Left kidney (tissue), 2 donors: ENCODE results near the gene TBPL2. TPM values are rescaled to one million over a fixed set of nuclear protein-coding genes. Genes with fewer than 3 reads are reported as not detected.
A peak's percentile ranks its signal among the peaks of the same experiment; 100 is the strongest.
"Not testable (repeated sequence)": the region's sequence is repeated elsewhere in the genome, so short reads cannot be mapped to it uniquely, and the experiment has no call there.

ENCODE experiments used
- DNase-seq: peaks from one replicate; pipeline ENCODE4 v3.0.0-alpha.2; 2013
- polyA plus RNA-seq: library from polyadenylated mRNA; unstranded; fragments of 120-200 nt; gene quantifications from one replicate; pipeline ENCODE4 v1.2.1, GENCODE V29; 2013; ENCODE audit not compliant: insufficient read length

The TBPL2 gene
- polyA plus RNA-seq, 1 donor: 0.08 TPM

DNA sequence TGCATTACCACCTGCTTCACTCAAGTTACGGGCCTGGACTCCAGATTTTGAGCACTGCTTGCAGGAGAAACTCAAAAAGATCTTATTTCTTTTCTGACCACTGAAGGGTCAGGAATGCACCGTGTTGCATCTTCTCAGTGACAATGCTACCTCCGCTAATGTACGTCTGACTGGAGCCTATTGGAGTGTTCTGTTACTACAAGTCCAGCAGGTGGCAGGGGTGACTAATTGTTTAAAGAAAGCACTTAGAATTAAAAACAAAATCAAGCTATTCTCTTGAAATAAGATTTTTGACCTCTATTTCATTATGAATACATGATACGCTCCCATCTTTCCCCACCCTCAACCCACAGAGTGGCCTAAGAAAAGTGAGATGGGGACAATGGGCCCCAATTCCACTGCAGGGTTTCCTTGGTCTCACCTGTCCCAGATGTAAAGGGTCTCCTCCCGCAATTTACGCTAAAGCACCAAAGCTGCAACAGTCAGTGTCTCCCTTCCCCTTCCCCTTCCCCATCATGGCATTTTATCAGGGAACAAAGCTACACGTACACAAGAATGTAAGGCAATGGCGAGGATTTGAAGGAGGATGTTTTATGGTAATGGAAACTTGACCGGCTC, 2.2 kb downstream of the TBPL2 start:
- peak; percentile 44 for DNase-seq

DNA sequence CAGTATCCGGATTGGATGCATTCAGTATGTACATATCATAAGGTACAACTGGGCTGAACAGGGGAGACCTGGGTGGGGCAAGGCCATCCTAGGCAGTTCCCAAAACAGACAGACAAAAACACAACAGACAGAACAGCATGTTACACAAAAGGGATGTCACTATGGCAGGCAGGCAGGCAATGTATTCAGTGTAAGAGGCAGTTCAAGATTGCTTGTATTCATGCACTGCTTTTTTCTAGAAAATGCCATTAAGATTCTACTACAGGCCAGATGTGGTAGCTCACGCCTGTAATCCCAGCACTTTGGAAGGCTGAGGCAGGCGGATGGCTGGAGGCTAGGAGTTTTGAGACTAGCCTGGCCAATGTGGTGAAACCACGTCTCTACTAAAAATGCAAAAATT, 3.5 kb downstream of the TBPL2 start:
- no peak for DNase-seq

DNA sequence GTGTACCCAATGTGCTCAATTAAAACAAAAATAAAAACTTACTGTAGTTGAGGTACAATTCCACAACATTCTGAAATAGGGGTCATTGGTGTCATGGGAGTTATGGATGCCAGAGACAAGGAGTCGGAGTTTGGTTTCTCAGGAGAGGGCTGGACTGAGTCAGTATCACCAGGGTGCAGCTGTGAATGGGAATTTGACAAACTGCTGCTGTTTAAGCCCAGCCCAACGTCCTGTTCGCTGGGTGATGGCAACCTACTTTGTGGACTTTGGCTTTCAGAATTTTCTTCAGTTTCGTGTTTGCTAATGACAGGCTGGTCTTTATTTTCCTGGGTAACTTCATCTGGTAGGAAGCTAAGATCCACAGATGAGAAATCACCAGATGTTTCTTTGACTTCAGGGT, 3.9 kb downstream of the TBPL2 start:
- no peak for DNase-seq

DNA sequence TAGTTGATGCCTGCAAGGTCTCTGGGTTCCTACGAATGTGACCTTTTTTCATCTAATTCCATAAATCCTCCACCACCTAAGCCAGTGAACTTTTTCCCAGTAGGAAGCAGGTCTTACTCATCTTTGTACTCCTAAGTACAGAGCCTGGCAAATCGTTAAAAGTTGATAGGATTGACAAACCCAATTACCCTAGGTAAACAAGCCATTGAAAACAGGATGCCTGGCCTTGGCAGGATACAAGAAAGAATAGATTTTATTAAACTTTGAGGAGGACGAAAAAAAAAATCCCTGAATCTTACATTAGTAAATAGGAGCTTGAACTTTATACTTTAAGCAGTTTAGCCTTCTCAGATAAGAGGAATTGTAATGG, 5.6 kb downstream of the TBPL2 start:
- no peak for DNase-seq

DNA sequence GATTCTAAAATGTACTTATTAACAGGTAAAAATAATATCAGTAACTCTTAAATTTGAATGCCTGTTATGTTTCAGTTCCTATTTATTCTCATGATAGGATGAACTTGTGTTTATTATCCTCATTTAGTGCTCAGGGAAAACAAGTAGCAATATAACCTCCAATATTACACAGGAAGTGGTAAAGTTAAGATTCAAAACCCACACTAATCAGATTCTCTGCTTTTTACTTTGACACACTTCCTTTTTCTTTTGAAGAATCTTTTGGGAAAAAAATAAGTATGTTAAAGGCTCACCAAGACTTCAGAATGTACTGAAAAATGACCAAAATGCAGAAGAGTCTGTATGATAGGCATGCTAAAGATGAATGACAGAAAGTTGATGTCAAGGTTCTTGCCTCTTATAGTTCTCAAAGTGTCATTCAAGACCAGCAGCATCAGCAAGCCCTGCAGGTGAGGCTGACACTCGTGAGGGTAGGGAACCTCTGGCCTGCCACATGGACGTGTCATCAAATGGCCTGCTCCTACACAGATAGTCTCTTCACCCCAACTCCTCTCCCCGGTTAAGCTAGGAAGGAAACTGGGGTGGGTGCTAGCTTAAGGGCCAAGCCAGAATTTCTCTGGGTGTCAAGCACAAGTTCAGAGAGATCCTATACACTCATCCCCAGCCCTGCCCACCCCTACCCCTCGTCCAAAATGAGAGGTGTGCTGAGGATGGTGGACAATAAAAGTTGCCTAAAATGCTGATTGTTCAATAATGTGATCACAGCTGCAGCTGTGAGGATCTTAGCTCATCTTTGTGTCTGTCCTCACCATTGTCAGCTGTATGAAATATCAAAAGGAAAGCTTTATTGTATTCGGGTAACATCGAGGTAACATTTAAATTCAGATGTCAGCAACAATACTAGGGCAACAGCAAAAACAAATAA, 6.3 kb downstream of the TBPL2 start:
- DNase-seq: no peak

DNA sequence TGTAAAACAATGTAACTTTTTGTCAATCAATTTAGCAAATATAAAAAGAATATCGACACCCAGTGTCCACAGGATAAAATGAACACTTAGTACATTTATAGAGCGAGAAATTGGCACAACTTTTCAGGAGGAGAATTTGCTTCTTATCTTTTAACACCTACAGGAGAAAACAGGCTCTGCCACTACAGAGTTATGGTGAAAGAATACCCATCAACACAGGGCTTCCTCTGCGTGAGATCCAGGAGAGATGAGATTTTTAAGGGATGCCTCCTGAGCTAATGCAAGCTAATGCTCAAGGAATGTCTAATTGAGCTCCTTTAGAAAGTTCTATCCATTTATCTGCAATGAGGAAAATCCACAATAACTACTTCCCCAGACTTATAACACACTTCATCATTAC, 7.8 kb downstream of the TBPL2 start:
- no peak for DNase-seq

DNA sequence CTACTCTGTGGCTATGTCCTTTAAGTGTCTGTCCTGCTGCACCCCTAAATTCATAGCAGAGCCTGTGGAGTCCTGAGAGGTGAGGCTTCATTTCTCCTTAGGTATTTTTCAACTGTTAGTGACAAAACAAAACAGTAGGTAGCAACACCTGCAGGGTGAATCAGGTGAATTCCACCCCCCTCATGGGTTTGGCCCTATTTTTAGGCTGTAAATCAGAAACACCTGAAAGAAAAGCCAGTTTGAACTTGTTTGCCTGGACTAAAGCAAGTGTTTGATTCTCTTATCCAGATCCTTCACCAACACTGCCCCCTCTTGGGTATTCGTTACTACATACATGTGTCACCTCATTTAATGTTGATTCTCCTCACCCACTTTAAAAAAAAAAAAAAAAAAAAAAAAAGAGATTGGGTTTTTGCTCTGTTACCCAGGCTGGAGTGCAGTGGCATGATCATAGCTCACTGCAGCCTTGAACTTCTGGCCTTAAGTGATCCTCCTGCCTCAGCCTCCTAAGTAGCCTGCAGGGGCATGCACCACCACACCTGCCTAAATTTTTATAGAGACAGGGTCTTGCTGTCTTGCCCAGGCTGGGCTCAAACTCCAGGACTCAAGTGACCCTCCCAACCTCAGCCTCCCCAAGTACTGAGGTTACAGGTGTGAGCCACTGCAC, 10.3 kb downstream of the TBPL2 start:
- peak; percentile 58 for DNase-seq

DNA sequence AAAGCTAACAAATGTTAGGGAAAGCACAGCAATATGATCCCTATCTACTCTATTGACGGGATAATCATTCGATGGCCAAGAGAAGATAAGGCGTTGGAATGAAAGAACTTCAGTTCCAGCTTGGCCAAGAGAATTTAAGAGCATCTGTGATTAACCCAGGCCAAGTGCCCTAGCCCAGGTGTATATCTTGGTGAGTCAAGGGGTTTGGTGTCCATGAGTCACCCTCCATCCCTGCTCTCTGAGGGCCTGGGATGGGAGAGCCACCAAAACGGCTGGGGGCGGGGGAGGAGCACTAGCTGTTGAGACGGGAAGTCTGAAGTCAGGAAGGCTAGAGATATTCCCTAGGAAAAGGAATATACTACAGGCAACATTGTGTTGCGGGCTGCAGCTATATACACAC, 13.0 kb downstream of the TBPL2 start:
- no peak for DNase-seq

DNA sequence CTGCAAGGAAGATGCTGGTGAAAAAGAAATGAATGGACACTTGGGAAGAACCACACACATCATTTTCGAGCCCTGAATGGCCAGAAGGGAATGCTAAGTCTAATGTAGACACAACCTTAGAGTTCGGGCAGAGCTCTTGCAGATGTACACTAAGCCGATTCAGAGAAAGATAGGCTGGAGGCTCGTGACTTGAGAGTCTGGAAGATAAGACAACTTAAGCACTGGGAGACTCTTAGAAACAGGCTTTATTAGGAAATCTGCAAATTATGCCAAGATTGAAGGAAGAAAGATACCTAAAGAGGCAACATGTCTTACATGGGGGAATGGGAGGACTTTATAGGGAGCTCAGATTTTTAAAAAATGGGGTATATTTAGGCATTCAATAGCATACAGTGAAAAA, 13.5 kb downstream of the TBPL2 start:
- no peak for DNase-seq

DNA sequence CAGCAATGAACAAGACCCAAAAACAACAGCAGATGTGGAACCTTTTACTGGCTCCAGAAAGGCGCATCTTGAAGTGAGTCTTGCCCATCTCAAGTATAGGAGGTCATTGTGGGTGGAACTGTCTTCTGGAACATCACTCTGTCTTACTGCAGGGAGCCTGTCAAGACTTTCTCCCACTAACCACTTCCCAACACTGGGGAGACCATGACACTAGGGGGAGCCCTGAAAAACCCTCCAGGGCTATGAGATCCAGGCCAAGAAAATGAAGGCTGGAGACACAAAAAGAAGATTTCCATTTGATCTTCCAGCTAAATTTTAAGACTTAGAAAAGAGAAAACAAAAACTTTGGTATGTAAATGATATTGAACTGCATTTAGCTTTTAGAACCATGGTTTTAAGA, 15.3 kb downstream of the TBPL2 start:
- DNase-seq: no peak

DNA sequence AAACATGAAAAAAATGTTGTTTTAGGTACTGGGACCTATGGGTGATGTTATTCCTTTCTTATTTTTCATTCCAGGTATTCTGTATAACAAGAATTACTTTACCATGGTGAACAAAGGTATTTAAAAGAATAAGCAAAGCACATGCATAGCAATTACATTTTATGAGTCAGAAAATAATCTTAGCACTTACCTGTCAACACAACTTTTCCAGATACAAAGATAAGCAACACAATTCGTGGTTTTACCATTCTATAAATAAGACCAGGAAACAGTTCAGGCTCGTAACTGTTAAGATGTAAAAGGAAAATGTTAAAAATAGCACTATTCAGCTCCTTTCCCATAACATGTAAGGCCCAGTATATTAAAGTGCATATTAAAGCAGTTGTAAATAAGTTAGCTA, 16.4 kb downstream of the TBPL2 start:
- DNase-seq: no peak

DNA sequence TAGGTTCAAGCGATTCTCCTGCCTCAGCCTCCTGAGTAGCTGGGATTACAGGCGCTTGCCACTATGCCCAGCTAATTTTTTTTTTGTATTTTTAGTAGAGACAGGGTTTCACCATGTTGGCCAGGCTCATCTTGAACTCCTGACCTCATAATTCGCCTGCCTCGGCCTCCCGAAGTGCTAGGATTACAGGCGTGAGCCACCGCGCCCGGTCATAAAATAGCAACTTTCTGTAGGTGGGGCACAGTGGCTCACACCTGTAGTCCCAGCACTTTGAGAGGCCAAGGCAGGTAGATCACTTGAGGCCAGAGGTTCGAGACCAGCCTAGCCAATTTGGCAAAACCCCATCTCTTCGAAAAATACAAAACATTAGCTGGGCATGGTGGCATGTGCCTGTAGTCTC, 18.1 kb downstream of the TBPL2 start:
- DNase-seq: not testable (repeated sequence)

DNA sequence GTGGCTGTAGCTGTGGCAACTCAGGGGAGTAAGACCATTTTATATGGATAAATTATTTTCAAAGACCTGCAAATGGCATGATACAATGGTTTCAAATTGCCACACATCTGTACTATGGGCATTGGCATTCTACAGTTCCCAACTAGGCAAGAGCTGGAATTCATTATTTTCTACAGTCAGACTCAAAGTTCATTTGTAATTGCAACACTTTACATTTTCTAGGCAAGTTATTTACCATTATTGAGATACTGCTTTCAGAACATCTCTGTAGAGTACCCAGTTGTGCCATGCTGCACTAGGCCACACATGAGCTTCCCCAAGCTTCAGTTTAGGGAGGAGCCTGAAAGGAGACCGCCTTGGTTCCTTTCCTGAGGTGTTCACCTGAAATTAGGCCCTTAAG, 20.8 kb downstream of the TBPL2 start:
- DNase-seq: no peak

DNA sequence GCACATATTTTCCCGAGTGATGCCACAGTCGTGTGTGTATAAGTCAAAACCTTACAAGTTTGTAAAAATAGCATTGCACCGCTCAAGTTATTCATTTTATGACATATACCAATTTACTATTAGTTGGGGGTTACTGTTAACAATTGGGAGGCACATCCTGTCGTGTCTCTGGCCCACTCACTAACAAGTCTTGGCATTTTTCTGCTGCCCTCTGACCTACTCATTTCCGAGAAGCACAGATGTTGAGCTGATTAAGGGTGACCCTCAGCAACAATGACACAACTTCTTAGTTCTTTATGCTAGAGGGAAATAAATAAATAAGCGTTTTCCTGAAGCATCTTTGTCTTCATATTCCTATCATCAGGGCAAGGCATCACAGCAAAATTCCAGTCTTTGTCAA, 22.0 kb downstream of the TBPL2 start:
- no peak for DNase-seq

DNA sequence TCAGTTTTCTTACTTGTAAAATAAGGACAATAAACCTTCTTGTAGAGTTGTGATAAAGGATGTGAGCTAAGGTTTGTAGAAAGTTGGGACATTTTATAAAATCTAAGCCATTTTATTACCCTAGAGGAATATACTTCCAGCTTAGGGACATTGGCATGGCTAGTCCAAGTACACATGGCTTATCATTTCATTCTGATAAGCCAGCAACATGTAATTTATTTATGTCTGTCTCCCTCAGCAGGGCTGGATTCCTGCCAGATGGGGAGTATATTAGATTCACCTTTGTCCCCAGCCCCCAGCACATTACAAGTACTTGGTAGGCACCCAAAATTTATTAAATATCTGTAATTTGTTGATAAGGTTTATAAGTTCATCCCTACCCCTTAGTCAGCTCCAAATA, 22.5 kb downstream of the TBPL2 start:
- no peak for DNase-seq

DNA sequence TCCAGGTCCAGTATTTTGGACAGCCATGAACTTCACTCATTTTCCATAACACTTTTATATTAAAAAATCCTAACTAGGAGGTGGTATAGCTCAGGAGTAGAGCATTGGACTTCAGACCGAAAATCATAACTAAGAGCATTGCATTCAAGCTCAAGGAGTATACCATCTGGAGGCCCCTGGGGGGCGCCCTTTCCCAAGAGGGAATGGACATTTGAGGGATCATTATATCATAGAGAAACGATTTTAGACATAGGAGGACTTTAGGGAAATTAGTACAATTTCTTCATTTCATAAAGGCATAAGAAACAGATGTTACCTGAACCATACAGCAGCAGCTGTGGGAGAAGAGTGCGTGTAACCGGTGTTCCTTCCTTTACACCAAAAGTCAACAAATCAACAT, 23.6 kb downstream of the TBPL2 start:
- no peak for DNase-seq

DNA sequence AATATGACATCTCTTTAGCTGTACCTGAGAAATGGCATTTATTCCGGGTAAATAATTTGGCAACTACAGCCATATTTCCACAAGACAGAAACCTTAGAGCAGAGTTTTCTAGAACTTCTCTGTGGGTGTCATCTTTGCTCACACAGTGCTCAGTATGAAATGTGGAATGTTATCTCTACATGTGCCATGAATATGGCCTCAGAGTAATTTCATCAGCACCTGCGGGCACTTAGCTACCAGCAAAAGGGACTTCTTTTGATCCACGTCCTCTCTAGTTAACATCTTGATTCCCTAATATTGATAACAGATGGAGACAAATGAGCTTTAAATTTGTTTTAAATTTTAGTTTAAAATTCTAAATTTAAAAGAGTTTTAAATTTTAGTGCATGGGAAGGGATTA, 25.9 kb downstream of the TBPL2 start:
- no peak for DNase-seq

DNA sequence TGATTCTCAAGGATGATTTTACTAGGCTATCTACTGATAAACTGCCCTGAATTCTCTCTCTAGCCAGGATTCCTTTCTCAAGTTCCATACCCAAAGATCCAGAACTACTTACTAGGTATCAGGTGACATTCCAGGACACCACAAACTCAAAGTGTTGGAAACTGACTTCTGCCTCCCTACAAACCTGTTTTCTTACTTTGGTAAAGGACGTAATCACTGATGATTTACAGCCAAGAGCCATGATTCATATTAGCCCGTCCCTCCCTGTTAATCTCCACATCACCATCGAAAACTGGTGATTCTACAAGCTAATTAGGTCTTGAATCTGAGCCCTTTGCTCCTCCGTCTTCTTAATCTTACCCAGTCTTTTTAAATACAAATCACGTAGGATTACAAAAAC, 27.7 kb downstream of the TBPL2 start:
- DNase-seq: no peak

DNA sequence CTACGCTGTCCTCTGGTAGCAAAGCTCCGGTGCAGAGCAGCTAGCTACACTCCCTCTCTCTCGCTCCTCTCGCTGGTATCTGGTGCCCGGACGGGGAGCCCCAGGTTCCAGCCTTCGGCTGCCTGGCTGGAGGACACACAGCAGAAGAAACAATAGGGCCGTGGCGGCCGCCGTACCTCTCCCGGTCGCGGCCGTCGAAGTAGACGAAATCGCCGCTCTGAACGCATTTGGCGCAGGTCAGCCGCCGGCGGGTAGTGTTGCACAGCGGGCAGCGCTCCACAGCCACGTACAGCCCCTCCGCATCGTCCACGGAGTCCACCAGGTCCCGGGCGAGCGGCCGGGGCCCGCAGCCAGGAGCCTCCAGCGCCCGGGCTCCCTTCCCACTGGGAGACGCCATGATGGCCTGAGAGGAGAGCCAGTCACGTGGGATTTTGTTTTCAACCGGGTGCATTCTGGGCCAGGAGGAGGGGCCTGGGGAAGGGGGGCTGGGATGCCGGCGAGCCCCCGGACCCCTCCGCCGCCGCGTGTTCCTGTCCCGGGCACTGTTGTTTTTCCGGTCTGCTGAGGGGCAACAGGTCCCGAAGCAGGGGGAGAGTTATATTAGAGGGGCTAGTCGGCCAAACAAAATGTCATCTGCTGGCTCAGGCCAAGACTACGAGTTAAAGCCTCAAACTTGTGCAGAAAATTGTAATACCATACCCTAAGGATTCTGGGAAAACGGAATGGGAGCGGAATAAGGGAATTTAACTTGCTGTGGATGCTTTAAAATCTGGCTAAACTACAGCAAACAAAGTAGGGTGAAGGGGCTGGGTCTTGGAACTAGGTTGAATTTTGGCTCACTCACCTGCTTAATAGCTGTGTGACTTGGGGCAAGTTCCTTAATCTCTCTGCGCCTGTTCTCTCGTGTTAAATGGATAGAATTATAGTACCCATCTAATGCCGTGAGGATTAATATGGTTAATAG, 28.7 kb downstream of the TBPL2 start, which contains the start of gene ATG14:
Gene ATG14, minus strand, starts transcription at position 405 of the 964 bp plus-strand sequence. Its CDS starts 8 bp downstream, at position 397.
- DNase-seq: peak; percentile 88

DNA sequence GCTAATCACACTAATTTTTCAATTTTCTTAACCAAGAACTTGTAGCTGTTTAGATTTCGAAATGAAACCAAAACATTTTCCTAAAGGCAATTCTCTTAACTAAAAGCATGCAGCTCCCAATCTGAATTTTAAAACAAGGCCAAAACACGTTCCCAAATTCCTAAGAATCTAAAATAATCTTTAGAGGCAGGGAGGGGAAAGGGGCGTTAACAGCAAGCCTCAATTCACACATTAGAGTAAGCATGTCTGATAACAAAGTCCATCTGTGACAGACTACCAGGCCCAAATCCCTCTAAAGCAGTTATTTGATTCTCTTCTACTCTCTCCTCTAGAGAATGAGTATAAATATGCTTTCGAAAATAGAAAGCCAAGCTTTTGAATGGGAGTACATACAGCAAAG, 29.5 kb downstream of the TBPL2 start:
- DNase-seq: no peak

DNA sequence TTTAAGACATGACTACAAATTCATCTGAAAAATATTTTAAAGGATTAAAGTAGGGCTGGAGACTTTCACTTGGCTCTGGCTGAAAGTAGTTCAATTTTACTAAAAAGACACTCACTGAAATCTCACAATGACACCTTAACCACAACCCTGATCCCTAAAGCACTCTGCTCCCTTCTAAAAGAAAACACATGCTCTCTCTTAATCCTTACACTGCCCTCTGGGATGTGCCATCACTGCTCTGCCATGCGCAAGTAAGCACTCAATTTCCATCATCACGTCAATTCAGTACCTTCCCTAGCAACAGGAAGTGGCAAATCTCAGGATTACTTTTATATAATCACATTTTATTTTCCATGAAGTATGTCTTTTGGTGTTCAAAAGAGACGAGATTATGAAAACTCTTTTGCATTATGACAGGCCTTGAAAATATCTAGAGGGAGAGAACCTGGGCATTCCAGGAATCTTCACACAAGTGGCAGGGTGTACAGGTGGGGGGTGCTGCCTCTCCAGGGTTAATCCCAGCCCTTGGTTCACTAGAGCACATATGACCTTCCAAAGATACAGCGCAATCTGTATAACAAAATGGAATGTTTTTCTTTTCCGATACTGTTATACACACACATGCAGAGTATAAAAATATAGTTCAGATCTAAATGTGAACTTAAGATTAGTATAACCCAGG, 36.1 kb downstream of the TBPL2 start:
- DNase-seq: no peak
